ENCODE results near the gene CLDN14. TPM values are rescaled to one million over a fixed set of nuclear protein-coding genes. Genes with fewer than 3 reads are reported as not detected.
"Not testable (repeated sequence)": the region's sequence is repeated elsewhere in the genome, so short reads cannot be mapped to it uniquely, and the experiment has no call there.

The CLDN14 gene
- total RNA-seq, 2 experiments from 2014 or later, result not detected

- CTCF ChIA-PET, result no interaction called here
- peak; percentile 69 for DNase-seq
- intact Hi-C loops (cut with micrococcal nuclease), result loop anchor here (1.0 to 5.0 kb wide), 2 partner anchors 48 to 56 kb away; no protein-coding TSS in a partner anchor
These were observed 1.7 kb downstream of the CLDN14 start for GRCh38 chr21:36478207-36478701.

GRCh38 chr21:36477559-36477958 is 2.4 kb downstream of the CLDN14 start:
- H3K27me3 Mint-ChIP-seq, result peaks cover 10% of the 10 kb centered on the region
- peaks cover 6% of the 10 kb centered on the region for H3K4me1 Mint-ChIP-seq (ENCODE audit: low read depth)
- intact Hi-C loops (cut with micrococcal nuclease), result loop anchor here (5.0 kb wide), 1 partner anchor 55 kb away; no protein-coding TSS in a partner anchor
- no peak overlapping the region for H3K4me3 Mint-ChIP-seq
- H3K36me3 Mint-ChIP-seq, result no peaks in the 10 kb centered on the region
- H3K9me3 Mint-ChIP-seq, result no peaks in the 10 kb centered on the region
- no peak overlapping the region for H3K27ac Mint-ChIP-seq
- ChIA-PET CTCF (no interaction called here), POLR2A (interaction anchor here (0.6 kb wide), 2 partner anchors 47 to 364 kb away, joined by 3 to 4 read pairs; no protein-coding TSS in a partner anchor)
- DNase-seq, result no peak

More at GRCh38 chr21:36478207-36478701, 1.7 kb downstream of the CLDN14 start:
- no peaks in the 10 kb centered on the region for H3K36me3 Mint-ChIP-seq
- H3K27ac Mint-ChIP-seq, result no peak overlapping the region
- H3K4me3 Mint-ChIP-seq, result no peak overlapping the region
- H3K9me3 Mint-ChIP-seq, result no peaks in the 10 kb centered on the region
- peaks cover 10% of the 10 kb centered on the region for H3K27me3 Mint-ChIP-seq
- POLR2A ChIA-PET, result interaction anchor here (0.6 kb wide), 1 partner anchor 48 kb away, joined by 4 read pairs; no protein-coding TSS in a partner anchor
- H3K4me1 Mint-ChIP-seq (ENCODE audit: low read depth), result peaks cover 6% of the 10 kb centered on the region

DNA sequence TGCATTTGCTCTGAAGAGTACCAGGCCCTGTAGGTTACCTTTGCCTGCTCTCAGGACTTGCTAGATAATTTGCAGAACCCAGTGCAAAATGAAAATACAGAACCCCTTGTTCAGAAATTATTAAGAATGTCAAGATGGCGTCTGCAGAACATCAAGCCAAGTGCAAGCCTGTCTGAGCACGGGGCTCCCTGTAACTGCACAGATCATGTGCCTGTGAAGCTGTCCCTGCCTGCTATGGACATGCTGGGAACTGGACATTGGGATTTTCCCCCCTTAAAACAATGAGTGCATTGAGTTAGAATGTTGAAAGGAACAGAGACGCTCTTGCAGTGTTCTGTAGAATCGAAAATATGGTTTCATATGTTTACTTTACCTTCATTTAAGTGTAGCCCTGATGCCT is 2.9 kb downstream of the CLDN14 start:
- Mint-ChIP-seq H3K4me1 (ENCODE audit: low read depth) (peaks cover 6% of the 10 kb centered on the region), H3K36me3 (no peaks in the 10 kb centered on the region), H3K4me3 (no peak overlapping the region), H3K9me3 (no peaks in the 10 kb centered on the region), H3K27me3 (peaks cover 10% of the 10 kb centered on the region), H3K27ac (no peak overlapping the region)
- CTCF ChIA-PET, result interaction anchor here (0.7 kb wide), 1 partner anchor 535 kb away, joined by 3 read pairs; no protein-coding TSS in a partner anchor
- DNase-seq, result no peak
- POLR2A ChIA-PET, result interaction anchor here (0.6 kb wide), 1 partner anchor 363 kb away, joined by 3 read pairs; no protein-coding TSS in a partner anchor
- intact Hi-C loops (cut with micrococcal nuclease), result loop anchor here (5.0 kb wide), 1 partner anchor 55 kb away; no protein-coding TSS in a partner anchor

DNA sequence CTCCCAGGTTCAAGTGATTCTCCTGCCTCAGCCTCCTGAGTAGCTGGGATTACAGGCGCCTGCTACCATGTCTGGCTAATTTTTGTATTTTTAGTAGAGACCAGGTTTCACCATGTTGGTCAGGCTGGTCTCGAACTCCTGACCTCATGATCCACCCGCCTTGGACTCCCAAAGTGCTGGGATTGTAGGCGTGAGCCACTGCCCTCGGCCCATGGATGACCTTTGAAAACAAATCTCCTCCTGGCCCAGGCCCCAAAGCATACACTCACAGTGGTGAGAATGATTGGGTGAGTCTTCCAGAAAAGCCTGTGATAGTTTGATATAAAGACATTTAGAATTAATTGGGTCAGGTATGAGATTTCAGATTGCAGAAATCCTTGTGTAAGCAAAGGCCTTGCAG is 3.4 kb downstream of the CLDN14 start:
- POLR2A ChIA-PET; DNase-seq; H3K4me3 Mint-ChIP-seq; H3K4me1 Mint-ChIP-seq (ENCODE audit: low read depth); H3K27ac Mint-ChIP-seq; H3K36me3 Mint-ChIP-seq; H3K9me3 Mint-ChIP-seq: not testable (repeated sequence)
- intact Hi-C loops (cut with micrococcal nuclease), result loop anchor here (5.0 kb wide), 1 partner anchor 54 kb away; no protein-coding TSS in a partner anchor
- CTCF ChIA-PET, result interaction anchor here (0.7 kb wide), 1 partner anchor 535 kb away, joined by 3 read pairs; no protein-coding TSS in a partner anchor
- peaks cover 10% of the 10 kb centered on the region for H3K27me3 Mint-ChIP-seq

DNA sequence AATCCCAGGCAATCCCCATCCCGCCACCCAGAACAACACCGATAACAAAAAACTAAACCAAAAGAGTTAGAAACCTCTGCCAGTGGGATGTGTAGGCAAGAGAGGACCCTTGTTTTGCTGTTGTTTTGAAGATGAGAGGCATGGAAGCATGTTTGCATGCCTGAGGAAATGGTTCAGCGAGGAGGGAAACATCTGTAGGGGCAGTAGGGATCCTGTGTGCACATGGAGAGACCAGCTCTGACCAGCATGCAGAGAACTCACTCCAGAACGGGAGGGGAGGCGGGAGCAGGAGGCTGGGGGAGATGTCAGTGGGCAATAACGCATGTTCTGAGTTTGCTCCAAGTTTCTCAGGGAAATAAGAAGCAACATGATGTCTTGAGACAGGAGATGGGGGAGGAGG is 5.3 kb downstream of the CLDN14 start:
- H3K9me3 Mint-ChIP-seq, result no peaks in the 10 kb centered on the region
- DNase-seq, result no peak
- peaks cover 10% of the 10 kb centered on the region for H3K4me1 Mint-ChIP-seq (ENCODE audit: low read depth)
- H3K27me3 Mint-ChIP-seq, result peaks cover 3% of the 10 kb centered on the region
- H3K4me3 Mint-ChIP-seq, result no peak overlapping the region
- intact Hi-C loops (cut with micrococcal nuclease), result no loop called here
- ChIA-PET CTCF (no interaction called here), POLR2A (no interaction called here)
- H3K36me3 Mint-ChIP-seq, result no peaks in the 10 kb centered on the region
- H3K27ac Mint-ChIP-seq, result no peak overlapping the region

- intact Hi-C loops (cut with micrococcal nuclease), result no loop called here
- ChIA-PET POLR2A (no interaction called here), CTCF (no interaction called here)
- no peak for DNase-seq
- peaks cover 3% of the 10 kb centered on the region for H3K27me3 Mint-ChIP-seq
- peaks cover 4% of the 10 kb centered on the region for H3K4me1 Mint-ChIP-seq (ENCODE audit: low read depth)
- H3K9me3 Mint-ChIP-seq, result no peaks in the 10 kb centered on the region
- no peak overlapping the region for H3K4me3 Mint-ChIP-seq
- H3K36me3 Mint-ChIP-seq, result no peaks in the 10 kb centered on the region
- H3K27ac Mint-ChIP-seq, result no peak overlapping the region
These were observed 6.7 kb downstream of the CLDN14 start for GRCh38 chr21:36473203-36473602.

DNA sequence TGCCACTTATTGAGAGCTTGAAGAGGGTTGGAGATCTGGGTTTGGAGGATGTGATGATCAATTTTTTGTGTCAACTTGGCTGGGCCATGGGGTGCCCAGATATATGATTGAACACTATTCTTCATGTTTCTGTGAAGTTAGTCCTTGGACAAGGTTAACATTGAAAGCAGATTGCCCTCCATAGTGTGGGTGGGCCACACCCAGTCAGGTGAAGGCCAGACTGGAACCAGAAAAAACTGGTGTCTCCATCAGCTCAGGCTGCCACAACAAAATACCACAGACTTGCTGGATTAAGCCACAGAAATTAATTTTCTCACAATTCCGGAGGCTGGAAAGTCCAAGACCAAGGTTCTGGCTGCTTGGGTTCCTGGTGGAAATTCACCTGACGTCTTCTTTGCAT is 7.5 kb downstream of the CLDN14 start:
- Mint-ChIP-seq H3K4me1 (ENCODE audit: low read depth) (peaks cover 4% of the 10 kb centered on the region), H3K4me3 (no peak overlapping the region), H3K9me3 (no peaks in the 10 kb centered on the region)

GRCh38 chr21:36471254-36471723 is 8.6 kb downstream of the CLDN14 start:
- Mint-ChIP-seq H3K4me1 (ENCODE audit: low read depth) (peaks cover 4% of the 10 kb centered on the region), H3K27me3 (peaks cover 3% of the 10 kb centered on the region), H3K27ac (no peak overlapping the region), H3K4me3 (no peak overlapping the region), H3K36me3 (no peaks in the 10 kb centered on the region), H3K9me3 (no peaks in the 10 kb centered on the region)
- CTCF ChIA-PET, result no interaction called here
- peak; percentile 46 for DNase-seq
- POLR2A ChIA-PET, result no interaction called here
- intact Hi-C loops (cut with micrococcal nuclease), result no loop called here

More for the DNA sequence above, 7.5 kb downstream of the CLDN14 start:
- no peaks in the 10 kb centered on the region for H3K36me3 Mint-ChIP-seq
- H3K27ac Mint-ChIP-seq, result no peak overlapping the region
- intact Hi-C loops (cut with micrococcal nuclease), result no loop called here
- H3K27me3 Mint-ChIP-seq, result peaks cover 3% of the 10 kb centered on the region
- CTCF ChIA-PET, result no interaction called here
- DNase-seq, result no peak
- POLR2A ChIA-PET, result no interaction called here

GRCh38 chr21:36470294-36470693 is 9.6 kb downstream of the CLDN14 start:
- no peak overlapping the region for H3K27ac Mint-ChIP-seq
- peaks cover 3% of the 10 kb centered on the region for H3K27me3 Mint-ChIP-seq
- no peaks in the 10 kb centered on the region for H3K9me3 Mint-ChIP-seq
- peaks cover 4% of the 10 kb centered on the region for H3K4me1 Mint-ChIP-seq (ENCODE audit: low read depth)
- H3K36me3 Mint-ChIP-seq, result no peaks in the 10 kb centered on the region
- H3K4me3 Mint-ChIP-seq, result no peak overlapping the region
- intact Hi-C loops (cut with micrococcal nuclease), result no loop called here
- ChIA-PET CTCF (no interaction called here), POLR2A (no interaction called here)
- DNase-seq, result no peak

GRCh38 chr21:36466061-36466511 is 13.8 kb downstream of the CLDN14 start:
- H3K4me1 Mint-ChIP-seq (ENCODE audit: low read depth), result peaks cover 2% of the 10 kb centered on the region
- H3K27ac Mint-ChIP-seq, result no peak overlapping the region
- POLR2A ChIA-PET, result no interaction called here
- no peaks in the 10 kb centered on the region for H3K27me3 Mint-ChIP-seq
- no peak for DNase-seq
- H3K4me3 Mint-ChIP-seq, result no peak overlapping the region
- no peaks in the 10 kb centered on the region for H3K36me3 Mint-ChIP-seq
- CTCF ChIA-PET, result no interaction called here
- intact Hi-C loops (cut with micrococcal nuclease), result no loop called here
- H3K9me3 Mint-ChIP-seq, result no peaks in the 10 kb centered on the region

DNA sequence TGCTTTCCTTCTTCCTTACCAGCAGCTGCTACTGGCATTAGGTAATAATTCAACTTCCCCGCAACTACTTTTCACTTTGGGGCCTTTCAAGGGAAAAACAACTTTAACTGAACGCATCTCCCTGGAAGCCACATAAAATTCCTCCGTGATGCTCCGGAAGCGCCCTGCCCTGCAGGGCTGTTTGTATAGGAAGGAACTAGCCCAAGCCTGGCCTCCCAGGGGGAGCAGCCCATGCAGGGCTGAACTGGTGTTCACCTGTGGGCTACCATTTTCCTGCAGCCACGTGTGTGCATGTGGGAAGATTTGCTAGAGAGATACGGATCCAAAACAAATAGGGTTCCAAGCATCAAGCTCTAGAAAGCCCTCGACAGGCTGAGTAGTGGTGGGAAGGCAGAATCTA is 14.4 kb downstream of the CLDN14 start:
- ChIA-PET CTCF (no interaction called here), POLR2A (no interaction called here)
- Mint-ChIP-seq H3K4me1 (ENCODE audit: low read depth) (no peaks in the 10 kb centered on the region), H3K36me3 (no peaks in the 10 kb centered on the region), H3K9me3 (no peaks in the 10 kb centered on the region), H3K4me3 (no peak overlapping the region), H3K27me3 (no peaks in the 10 kb centered on the region), H3K27ac (no peak overlapping the region)
- DNase-seq, result no peak
- intact Hi-C loops (cut with micrococcal nuclease), result no loop called here

DNA sequence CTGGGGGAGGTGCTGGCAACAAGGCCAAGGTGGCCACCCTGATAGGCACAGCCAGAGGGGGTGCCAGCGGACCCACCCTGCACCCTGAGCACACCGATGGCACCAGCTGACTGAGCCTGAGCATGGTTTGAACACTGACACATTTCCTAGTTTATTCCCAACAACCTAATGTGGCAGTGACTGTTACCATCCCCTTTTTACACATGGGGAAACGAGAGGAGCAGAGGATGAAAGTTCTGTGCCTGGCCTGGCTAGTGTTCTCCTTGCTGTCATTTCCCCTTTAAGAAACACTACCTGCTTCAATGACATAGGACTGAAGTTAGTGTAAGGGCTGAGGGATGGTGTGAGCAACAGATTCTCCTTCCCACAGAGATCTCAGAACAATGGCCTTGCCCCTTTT is 15.3 kb downstream of the CLDN14 start:
- H3K27me3 Mint-ChIP-seq, result no peaks in the 10 kb centered on the region
- CTCF ChIA-PET, result no interaction called here
- H3K9me3 Mint-ChIP-seq, result no peaks in the 10 kb centered on the region
- H3K27ac Mint-ChIP-seq, result no peak overlapping the region
- intact Hi-C loops (cut with micrococcal nuclease), result no loop called here
- H3K36me3 Mint-ChIP-seq, result no peaks in the 10 kb centered on the region
- no peak for DNase-seq
- H3K4me3 Mint-ChIP-seq, result no peak overlapping the region
- H3K4me1 Mint-ChIP-seq (ENCODE audit: low read depth), result no peaks in the 10 kb centered on the region
- POLR2A ChIA-PET, result no interaction called here

- no peak overlapping the region for H3K27ac Mint-ChIP-seq
- ChIA-PET POLR2A (no interaction called here), CTCF (no interaction called here)
- DNase-seq, result no peak
- H3K36me3 Mint-ChIP-seq, result no peaks in the 10 kb centered on the region
- H3K27me3 Mint-ChIP-seq, result no peaks in the 10 kb centered on the region
- intact Hi-C loops (cut with micrococcal nuclease), result no loop called here
- no peaks in the 10 kb centered on the region for H3K9me3 Mint-ChIP-seq
- H3K4me3 Mint-ChIP-seq, result no peak overlapping the region
- H3K4me1 Mint-ChIP-seq (ENCODE audit: low read depth), result no peaks in the 10 kb centered on the region
These were observed 15.9 kb downstream of the CLDN14 start for GRCh38 chr21:36463991-36464390.
